GM12891 (cell line): ENCODE results near the gene OVOL2.

Experiments
- POLR2A ChIP-seq: IDR thresholded peaks from 2 replicates; pipeline ENCODE4 v1.6.1; 2011; ENCODE audit warnings: low read depth, low read length, control low read depth
- POLR2AphosphoS5 ChIP-seq: IDR thresholded peaks from 2 replicates; pipeline ENCODE4 v1.6.1; 2011; ENCODE audit warnings: low read depth, low read length, control low read depth
- TAF1 ChIP-seq: IDR thresholded peaks from 2 replicates; pipeline ENCODE4 v1.6.1; 2011; ENCODE audit warnings: low read depth, low read length, control low read depth

- no peak for TF ChIP-seq POLR2AphosphoS5
- TF ChIP-seq POLR2A, result no peak
- no peak for TF ChIP-seq TAF1
Measured at GRCh38 chr20:18090477-18090876, 32.8 kb upstream of the OVOL2 start.
